Astrocyte (in vitro differentiated cells and primary cell): ENCODE results near the gene ETNK1. TPM values are rescaled to one million over a fixed set of nuclear protein-coding genes. Genes with fewer than 3 reads are reported as not detected.
A peak's percentile ranks its signal among the peaks of the same experiment; 100 is the strongest.

Source experiments
- DNase-seq: peaks from one replicate; pipeline ENCODE4 v3.0.0-alpha.2; 2010; ENCODE audit warnings: low read depth
- FAIRE-seq: peaks from 2 replicates; lab custom pipeline; 2011; peaks lifted over from hg19 to GRCh38; lab: Jason Lieb, UNC
- H2AFZ ChIP-seq: 2 replicates; pipeline ENCODE4 v1.6.0; 2012; ENCODE audit warnings: low read depth, low read length, inconsistent platforms
- H3K27ac ChIP-seq: 2 replicates; pipeline ENCODE4 v1.5.1; 2011; ENCODE audit warnings: low read depth, low read length, inconsistent platforms
- H3K27me3 ChIP-seq: 2 replicates; pipeline ENCODE4 v1.6.0; 2011; ENCODE audit warnings: low read length, inconsistent platforms; ENCODE audit not compliant: insufficient read depth
- H3K36me3 ChIP-seq: 2 replicates; pipeline ENCODE4 v1.5.1; 2011; ENCODE audit warnings: low read length, inconsistent platforms; ENCODE audit not compliant: insufficient read depth
- H3K4me1 ChIP-seq: 2 replicates; pipeline ENCODE4 v1.5.1; 2011; ENCODE audit warnings: low read length, inconsistent platforms; ENCODE audit not compliant: insufficient read depth
- H3K4me2 ChIP-seq: 2 replicates; pipeline ENCODE4 v1.6.0; 2012; ENCODE audit warnings: low read length, inconsistent platforms
- H3K4me3 ChIP-seq: 2 replicates; pipeline ENCODE4 v1.5.1; 2011; ENCODE audit warnings: low read depth, mild to moderate bottlenecking, low read length, inconsistent platforms; ENCODE audit not compliant: insufficient read depth
- H3K79me2 ChIP-seq: 2 replicates; pipeline ENCODE4 v1.6.0; 2012; ENCODE audit warnings: mild to moderate bottlenecking, low read length, inconsistent platforms; ENCODE audit not compliant: insufficient read depth
- H3K9ac ChIP-seq: 2 replicates; pipeline ENCODE4 v1.6.0; 2012; ENCODE audit warnings: mild to moderate bottlenecking, low read length, inconsistent platforms
- H3K9me3 ChIP-seq: 2 replicates; pipeline ENCODE4 v1.5.1; 2012; ENCODE audit warnings: low read depth, mild to moderate bottlenecking, low read length, inconsistent platforms; ENCODE audit not compliant: insufficient read depth
- H4K20me1 ChIP-seq: 2 replicates; pipeline ENCODE4 v1.6.0; 2012; ENCODE audit warnings: low read length, inconsistent platforms; ENCODE audit not compliant: insufficient read depth
- H3K27ac Mint-ChIP-seq: one replicate; pipeline ENCODE4 v1.8.0; 2021; ENCODE audit warnings: mild to moderate bottlenecking, mixed read lengths; ENCODE audit not compliant: unreplicated experiment
- H3K27me3 Mint-ChIP-seq: one replicate; pipeline ENCODE4 v1.8.0; 2021; ENCODE audit warnings: low read depth, mixed read lengths; ENCODE audit not compliant: unreplicated experiment
- H3K36me3 Mint-ChIP-seq: one replicate; pipeline ENCODE4 v1.8.0; 2021; ENCODE audit warnings: low read depth, mixed read lengths; ENCODE audit not compliant: unreplicated experiment
- H3K4me1 Mint-ChIP-seq: one replicate; pipeline ENCODE4 v1.8.0; 2021; ENCODE audit warnings: low read depth, mixed read lengths; ENCODE audit not compliant: unreplicated experiment
- H3K4me3 Mint-ChIP-seq: one replicate; pipeline ENCODE4 v1.8.0; 2021; ENCODE audit warnings: mild to moderate bottlenecking, moderate library complexity, mixed read lengths; ENCODE audit not compliant: unreplicated experiment
- H3K9me3 Mint-ChIP-seq: one replicate; pipeline ENCODE4 v1.8.0; 2021; ENCODE audit warnings: mild to moderate bottlenecking, mixed read lengths; ENCODE audit not compliant: unreplicated experiment
- CTCF ChIP-seq: IDR thresholded peaks from 2 replicates; pipeline ENCODE4 v1.5.1; 2011; ENCODE audit warnings: low read depth, mild to moderate bottlenecking, inconsistent platforms, low read length, moderate library complexity; ENCODE audit not compliant: insufficient read depth
- EZH2 ChIP-seq: IDR thresholded peaks from 2 replicates; pipeline ENCODE4 v1.6.1; 2012; ENCODE audit warnings: mild to moderate bottlenecking, low read length, inconsistent platforms; ENCODE audit not compliant: insufficient read depth
- total RNA-seq: library from RNA; stranded (reverse); gene quantifications from 2 replicates; pipeline ENCODE4 v1.2.1, GENCODE V29; 2021

Gene ETNK1
- total RNA-seq, 1 donor from 2014 or later = 50.0 TPM

GRCh38 chr12:22728987-22729386, 104.0 kb downstream of the ETNK1 start:
- no peaks in the 10 kb centered on the region for H3K36me3 Mint-ChIP-seq
- Histone ChIP-seq H3K27me3 (no peaks in the 10 kb centered on the region), H3K9ac (no peak overlapping the region), H3K36me3 (no peaks in the 10 kb centered on the region), H2AFZ (no peak overlapping the region), H3K4me3 (no peak overlapping the region), H3K27ac (no peak overlapping the region), H3K4me1 (peaks cover 25% of the 10 kb centered on the region), H4K20me1 (no peaks in the 10 kb centered on the region), H3K79me2 (no peaks in the 10 kb centered on the region), H3K9me3 (no peaks in the 10 kb centered on the region), H3K4me2 (no peak overlapping the region)
- no peak for FAIRE-seq
- peaks cover 16% of the 10 kb centered on the region for H3K4me1 Mint-ChIP-seq
- no peak overlapping the region for H3K27ac Mint-ChIP-seq
- no peaks in the 10 kb centered on the region for H3K9me3 Mint-ChIP-seq
- H3K27me3 Mint-ChIP-seq = no peaks in the 10 kb centered on the region
- TF ChIP-seq EZH2 = no peak
- no peak for TF ChIP-seq CTCF
- no peak overlapping the region for H3K4me3 Mint-ChIP-seq
- peak; percentile 2 for DNase-seq

GRCh38 chr12:22729431-22729956, 104.5 kb downstream of the ETNK1 start:
- no peak for DNase-seq
- Mint-ChIP-seq H3K4me3 (no peak overlapping the region), H3K27ac (peak overlapping the region; percentile 87), H3K4me1 (peaks cover 16% of the 10 kb centered on the region), H3K9me3 (no peaks in the 10 kb centered on the region), H3K36me3 (no peaks in the 10 kb centered on the region), H3K27me3 (no peaks in the 10 kb centered on the region)
- Histone ChIP-seq H3K36me3 (no peaks in the 10 kb centered on the region), H3K9me3 (no peaks in the 10 kb centered on the region), H2AFZ (peak overlapping the region; percentile 58), H3K4me3 (no peak overlapping the region), H3K79me2 (no peaks in the 10 kb centered on the region), H4K20me1 (no peaks in the 10 kb centered on the region), H3K9ac (peak overlapping the region; percentile 43), H3K27ac (peak overlapping the region; percentile 75), H3K4me2 (peak overlapping the region; percentile 71), H3K4me1 (peaks cover 26% of the 10 kb centered on the region), H3K27me3 (no peaks in the 10 kb centered on the region)
- TF ChIP-seq EZH2 (no peak), CTCF (no peak)
- no peak for FAIRE-seq

GRCh38 chr12:22729957-22730443, 105.0 kb downstream of the ETNK1 start:
- H3K36me3 ChIP-seq = no peaks in the 10 kb centered on the region
- H3K4me3 Mint-ChIP-seq = no peak overlapping the region
- peak overlapping the region; percentile 49 for H3K9ac ChIP-seq
- TF ChIP-seq CTCF (no peak), EZH2 (no peak)
- H3K79me2 ChIP-seq = no peaks in the 10 kb centered on the region
- H3K4me1 ChIP-seq = peaks cover 26% of the 10 kb centered on the region
- H3K27me3 Mint-ChIP-seq = no peaks in the 10 kb centered on the region
- H3K4me3 ChIP-seq = no peak overlapping the region
- DNase-seq (peak; percentile 92), FAIRE-seq (peak; percentile 73)
- H3K36me3 Mint-ChIP-seq = no peaks in the 10 kb centered on the region
- H3K9me3 Mint-ChIP-seq = no peaks in the 10 kb centered on the region
- H3K27ac ChIP-seq = peak overlapping the region; percentile 81
- no peaks in the 10 kb centered on the region for H3K9me3 ChIP-seq
- H4K20me1 ChIP-seq = no peaks in the 10 kb centered on the region
- no peaks in the 10 kb centered on the region for H3K27me3 ChIP-seq
- H3K27ac Mint-ChIP-seq = peak overlapping the region; percentile 87
- peak overlapping the region; percentile 58 for H2AFZ ChIP-seq
- H3K4me2 ChIP-seq = peak overlapping the region; percentile 71
- peaks cover 16% of the 10 kb centered on the region for H3K4me1 Mint-ChIP-seq
